GM23338 (cell line): ENCODE data around the gene BATF3. TPM values are rescaled to one million over a fixed set of nuclear protein-coding genes. Genes with fewer than 3 reads are reported as not detected.
A peak's percentile ranks its signal among the peaks of the same experiment; 100 is the strongest.

Experiments used
- ATAC-seq: fragments of 200-7000 bp; cut with Tn5 transposase; 3 replicates; pipeline ENCODE4 v1.9.1; 2020
- DNase-seq: peaks from one replicate; pipeline ENCODE4 v3.0.0-alpha.2; 2015; ENCODE audit warnings: low spot score
- H2AFZ ChIP-seq: fragments of 200-600 bp; sonication (generic); 2 replicates; pipeline ENCODE4 v1.8.0; 2016; ENCODE audit warnings: antibody characterized with exemption, mild to moderate bottlenecking, moderate library complexity
- H3F3A ChIP-seq: fragments of 200-600 bp; sonication (generic); replicated peaks from 2 replicates; pipeline ENCODE4 v1.8.0; 2017; ENCODE audit warnings: antibody characterized with exemption, mixed run types, low read depth
- H3K27ac ChIP-seq: fragments of 200-600 bp; sonication (generic); 2 replicates; pipeline ENCODE4 v1.6.1; 2016; ENCODE audit warnings: low read depth
- H3K27me3 ChIP-seq: fragments of 200-600 bp; sonication (generic); 2 replicates; pipeline ENCODE4 v1.8.0; 2016; ENCODE audit warnings: mild to moderate bottlenecking, mixed run types, moderate library complexity; ENCODE audit not compliant: insufficient read depth
- H3K36me3 ChIP-seq: fragments of 200-600 bp; sonication (generic); 2 replicates; pipeline ENCODE4 v1.8.0; 2016; ENCODE audit warnings: mild to moderate bottlenecking; ENCODE audit not compliant: insufficient read depth
- H3K4me1 ChIP-seq: fragments of 200-600 bp; sonication (generic); 2 replicates; pipeline ENCODE4 v1.8.0; 2016; ENCODE audit warnings: mild to moderate bottlenecking, moderate library complexity; ENCODE audit not compliant: insufficient read depth
- H3K4me2 ChIP-seq: fragments of 200-600 bp; sonication (generic); 2 replicates; pipeline ENCODE4 v1.7.1; 2017; ENCODE audit warnings: mixed run types
- H3K4me3 ChIP-seq: fragments of 200-600 bp; sonication (generic); 2 replicates; pipeline ENCODE4 v1.6.1; 2016; ENCODE audit warnings: mixed run types
- H3K79me2 ChIP-seq: fragments of 200-600 bp; sonication (generic); replicated peaks from 2 replicates; pipeline ENCODE4 v1.8.0; 2017; ENCODE audit warnings: mild to moderate bottlenecking; ENCODE audit not compliant: insufficient read depth
- H3K9me2 ChIP-seq: fragments of 200-600 bp; sonication (generic); 2 replicates; pipeline ENCODE4 v1.8.0; 2017; ENCODE audit not compliant: insufficient read depth
- H4K20me1 ChIP-seq: fragments of 200-600 bp; sonication (generic); replicated peaks from 2 replicates; pipeline ENCODE4 v1.8.0; 2017; ENCODE audit warnings: mild to moderate bottlenecking; ENCODE audit not compliant: insufficient read depth
- H3K27ac Mint-ChIP-seq: 2 replicates; pipeline ENCODE4 v1.8.0; 2020; ENCODE audit warnings: inconsistent platforms, mild to moderate bottlenecking, moderate library complexity, mixed read lengths
- H3K27me3 Mint-ChIP-seq: 3 replicates; pipeline ENCODE4 v1.8.0; 2022; ENCODE audit warnings: low read depth, mild to moderate bottlenecking, moderate library complexity, mixed read lengths, inconsistent platforms; ENCODE audit not compliant: insufficient read depth, poor library complexity
- H3K36me3 Mint-ChIP-seq: 3 replicates; pipeline ENCODE4 v1.8.0; 2021; ENCODE audit warnings: low read depth, mild to moderate bottlenecking, inconsistent platforms, moderate library complexity, mixed read lengths
- H3K4me1 Mint-ChIP-seq: 3 replicates; pipeline ENCODE4 v1.8.0; 2020; ENCODE audit warnings: mild to moderate bottlenecking, inconsistent platforms, mixed read lengths
- H3K4me3 Mint-ChIP-seq: 3 replicates; pipeline ENCODE4 v1.8.0; 2021; ENCODE audit warnings: moderate library complexity, mild to moderate bottlenecking, inconsistent platforms, mixed read lengths
- H3K9me3 Mint-ChIP-seq: 3 replicates; pipeline ENCODE4 v1.8.0; 2020; ENCODE audit warnings: moderate library complexity, mild to moderate bottlenecking, inconsistent platforms, mixed read lengths
- CREB1 ChIP-seq: fragments of 250-450 bp; sonication (Bioruptor Pico); IDR thresholded peaks from 2 replicates; pipeline ENCODE4 v1.5.0; 2020; ENCODE audit warnings: low read depth, mild to moderate bottlenecking, moderate library complexity
- CTCF ChIP-seq, 2 experiments: fragments of 200-600 bp in 1 of 2; sonication (generic) in 1 of 2; conservative IDR thresholded peaks; 2 replicates each; pipeline versions ENCODE4 v1.5.1 to v1.6.1; 2016 to 2017; ENCODE audit warnings: antibody characterized with exemption in 2 of 2, low read depth in 2 of 2, mild to moderate bottlenecking in 2 of 2, moderate library complexity in 1 of 2
- EZH2 ChIP-seq: fragments of 200-600 bp; sonication (generic); IDR thresholded peaks from one replicate; pipeline ENCODE4 v1.8.0; 2017; ENCODE audit warnings: antibody characterized with exemption, mild to moderate bottlenecking, low read depth; ENCODE audit not compliant: unreplicated experiment
- NANOG ChIP-seq: IDR thresholded peaks from 2 replicates; pipeline ENCODE4 v1.6.1; 2016; ENCODE audit warnings: antibody characterized with exemption, borderline replicate concordance
- POLR2AphosphoS5 ChIP-seq: IDR thresholded peaks from 2 replicates; pipeline ENCODE4 v1.6.1; 2016; ENCODE audit warnings: antibody characterized with exemption, low read depth
- STAT1 ChIP-seq: IDR thresholded peaks from one replicate; pipeline ENCODE4 v1.6.1; 2016; ENCODE audit warnings: antibody characterized with exemption; ENCODE audit not compliant: unreplicated experiment
- ZNF114 ChIP-seq: fragments of 250-450 bp; sonication (Bioruptor Pico); IDR thresholded peaks from 2 replicates; pipeline ENCODE4 v1.5.0; 2020; ENCODE audit warnings: mild to moderate bottlenecking, moderate library complexity
- ZNF462 ChIP-seq: fragments of 250-450 bp; sonication (Bioruptor Pico); IDR thresholded peaks from 2 replicates; pipeline ENCODE4 v1.5.0; 2020; ENCODE audit warnings: mild to moderate bottlenecking, moderate library complexity
- polyA plus RNA-seq: library from polyadenylated mRNA; unstranded; fragments of >200 nt; fragmentation: Nextera tagmentation; extraction: Ambion mirVana; gene quantifications from 2 replicates; pipeline ENCODE4 v1.2.1, GENCODE V29; 2016
- total RNA-seq: library from RNA; depleted of rRNA; stranded (reverse); fragments of >200 nt; shearing (Covaris generic); gene quantifications from 2 replicates; pipeline ENCODE4 v1.2.3, GENCODE V29; 2014

Gene BATF3
- total and polyA plus RNA-seq, 2 experiments from 2014 or later = 3.6 to 7.8 TPM

- H4K20me1 ChIP-seq = no peaks in the 10 kb centered on the region
- H3K4me3 Mint-ChIP-seq = no peak overlapping the region
- peaks cover 7% of the 10 kb centered on the region for H3K36me3 Mint-ChIP-seq
- H3K36me3 ChIP-seq = no peaks in the 10 kb centered on the region
- no peaks in the 10 kb centered on the region for H3K27me3 ChIP-seq
- H3F3A ChIP-seq = 0 out of 2 replicates have a peak, but pooled peaks cover 4% of the 10 kb centered on the region
- peaks cover 1% of the 10 kb centered on the region for H3K27me3 Mint-ChIP-seq
- no peak for ATAC-seq
- no peak overlapping the region for H3K27ac Mint-ChIP-seq
- no peak overlapping the region for H2AFZ ChIP-seq
- no peaks in the 10 kb centered on the region for H3K4me1 ChIP-seq
- H3K4me1 Mint-ChIP-seq = no peaks in the 10 kb centered on the region
- no peak overlapping the region for H3K4me2 ChIP-seq
- H3K27ac ChIP-seq = no peak overlapping the region
- no peaks in the 10 kb centered on the region for H3K9me2 ChIP-seq
- H3K9me3 Mint-ChIP-seq = peaks cover 6% of the 10 kb centered on the region
- no peak overlapping the region for H3K4me3 ChIP-seq
- peak; percentile 45 for DNase-seq
- H3K79me2 ChIP-seq = no peaks in the 10 kb centered on the region
- TF ChIP-seq ZNF114 (CRISPR knock-in tag) = no peak
- TF ChIP-seq CREB1 (CRISPR knock-in tag) = no peak
- TF ChIP-seq CTCF (conservative IDR thresholded peaks at IDR 0.05; ENCODE audit: low read depth in 2 of 2) = peak; percentile 24 to 47; a peak in 3 of 4 replicates
- no peak for TF ChIP-seq NANOG
- no peak for TF ChIP-seq STAT1
- no peak for TF ChIP-seq POLR2AphosphoS5
Measured at GRCh38 chr1:212718499-212718898, 18.9 kb upstream of the BATF3 start.

GRCh38 chr1:212716161-212716560, 16.5 kb upstream of the BATF3 start:
- H3K36me3 Mint-ChIP-seq = no peaks in the 10 kb centered on the region
- Histone ChIP-seq H3K27me3 (no peaks in the 10 kb centered on the region), H3K4me2 (no peak overlapping the region), H3K9me2 (no peaks in the 10 kb centered on the region), H3K27ac (no peak overlapping the region), H3K4me1 (no peaks in the 10 kb centered on the region), H3K79me2 (no peaks in the 10 kb centered on the region), H3K4me3 (no peak overlapping the region), H2AFZ (no peak overlapping the region), H3K36me3 (no peaks in the 10 kb centered on the region), H4K20me1 (no peaks in the 10 kb centered on the region), H3F3A (0 out of 2 replicates have a peak, but pooled peaks cover under 1% of the 10 kb centered on the region)
- ATAC-seq = no peak
- H3K9me3 Mint-ChIP-seq = peaks cover 3% of the 10 kb centered on the region; the same call in 2 of the 3 replicates
- H3K27me3 Mint-ChIP-seq = no peaks in the 10 kb centered on the region
- DNase-seq = no peak
- H3K4me3 Mint-ChIP-seq = no peak overlapping the region
- H3K4me1 Mint-ChIP-seq = no peaks in the 10 kb centered on the region
- H3K27ac Mint-ChIP-seq = no peak overlapping the region
- no peak for TF ChIP-seq EZH2
- TF ChIP-seq CTCF (conservative IDR thresholded peaks at IDR 0.05; ENCODE audit: low read depth in 2 of 2) = no peak
- TF ChIP-seq ZNF462 (CRISPR knock-in tag) = no peak
